Osteocyte (in vitro differentiated cells): Measurements from ENCODE around the gene SMIM8. TPM values are rescaled to one million over a fixed set of nuclear protein-coding genes. Genes with fewer than 3 reads are reported as not detected.
"Not testable (repeated sequence)": the region's sequence is repeated elsewhere in the genome, so short reads cannot be mapped to it uniquely, and the experiment has no call there.

Source experiments
- DNase-seq: peaks from one replicate; pipeline ENCODE4 v3.0.0; 2021; ENCODE audit warnings: mixed read lengths; ENCODE audit not compliant: unreplicated experiment; ENCODE audit errors: extremely low spot score
- H3K27ac Mint-ChIP-seq: one replicate; pipeline ENCODE4 v1.8.0; 2021; ENCODE audit warnings: mild to moderate bottlenecking, mixed read lengths; ENCODE audit not compliant: unreplicated experiment
- H3K27me3 Mint-ChIP-seq: one replicate; pipeline ENCODE4 v1.8.0; 2021; ENCODE audit warnings: mixed read lengths; ENCODE audit not compliant: unreplicated experiment
- H3K36me3 Mint-ChIP-seq: one replicate; pipeline ENCODE4 v1.8.0; 2021; ENCODE audit warnings: mixed read lengths; ENCODE audit not compliant: unreplicated experiment
- H3K4me1 Mint-ChIP-seq: one replicate; pipeline ENCODE4 v1.8.0; 2021; ENCODE audit warnings: mixed read lengths; ENCODE audit not compliant: unreplicated experiment
- H3K4me3 Mint-ChIP-seq: one replicate; pipeline ENCODE4 v1.8.0; 2021; ENCODE audit warnings: mild to moderate bottlenecking, moderate library complexity, mixed read lengths; ENCODE audit not compliant: unreplicated experiment
- H3K9me3 Mint-ChIP-seq: one replicate; pipeline ENCODE4 v1.8.0; 2021; ENCODE audit warnings: mixed read lengths; ENCODE audit not compliant: unreplicated experiment
- CTCF ChIP-seq: fragments of 200-600 bp; sonication (generic); IDR thresholded peaks from 2 replicates; pipeline ENCODE4 v1.5.0; 2021; ENCODE audit warnings: antibody characterized with exemption, mild to moderate bottlenecking, moderate library complexity
- total RNA-seq: library from RNA; stranded (reverse); gene quantifications from 2 replicates; pipeline ENCODE4 v1.2.1, GENCODE V29; 2021

The SMIM8 gene
- total RNA-seq, 1 donor from 2014 or later: 12.1 TPM

GRCh38 chr6:87291883-87292282, 30.5 kb upstream of the SMIM8 start:
- no peak overlapping the region for H3K27ac Mint-ChIP-seq
- peaks cover 29% of the 10 kb centered on the region for H3K27me3 Mint-ChIP-seq
- H3K4me3 Mint-ChIP-seq: no peak overlapping the region
- no peak for TF ChIP-seq CTCF
- no peaks in the 10 kb centered on the region for H3K36me3 Mint-ChIP-seq
- no peak for DNase-seq
- H3K9me3 Mint-ChIP-seq: no peaks in the 10 kb centered on the region
- no peaks in the 10 kb centered on the region for H3K4me1 Mint-ChIP-seq

- Mint-ChIP-seq H3K36me3 (no peaks in the 10 kb centered on the region), H3K27me3 (peaks cover 32% of the 10 kb centered on the region), H3K27ac (no peak overlapping the region), H3K4me3 (no peak overlapping the region), H3K9me3 (no peaks in the 10 kb centered on the region), H3K4me1 (no peaks in the 10 kb centered on the region)
- TF ChIP-seq CTCF: no peak
- DNase-seq: no peak
These were observed 28.9 kb upstream of the SMIM8 start for GRCh38 chr6:87293526-87293925.

GRCh38 chr6:87297119-87297518, 25.3 kb upstream of the SMIM8 start:
- TF ChIP-seq CTCF: no peak
- Mint-ChIP-seq H3K27me3 (peaks cover 44% of the 10 kb centered on the region), H3K27ac (no peak overlapping the region), H3K4me1 (no peaks in the 10 kb centered on the region), H3K36me3 (no peaks in the 10 kb centered on the region), H3K4me3 (no peak overlapping the region), H3K9me3 (no peaks in the 10 kb centered on the region)
- DNase-seq: no peak

- not testable (repeated sequence) for H3K4me3 Mint-ChIP-seq, DNase-seq, H3K36me3 Mint-ChIP-seq, H3K27ac Mint-ChIP-seq, H3K4me1 Mint-ChIP-seq, H3K9me3 Mint-ChIP-seq
- H3K27me3 Mint-ChIP-seq: peaks cover 35% of the 10 kb centered on the region
These were observed 21.1 kb upstream of the SMIM8 start for GRCh38 chr6:87301277-87301676.

GRCh38 chr6:87308970-87309369, 13.4 kb upstream of the SMIM8 start:
- Mint-ChIP-seq H3K36me3 (no peaks in the 10 kb centered on the region), H3K4me1 (no peaks in the 10 kb centered on the region), H3K27me3 (peaks cover 31% of the 10 kb centered on the region), H3K27ac (no peak overlapping the region), H3K9me3 (no peaks in the 10 kb centered on the region), H3K4me3 (no peak overlapping the region)
- no peak for TF ChIP-seq CTCF
- no peak for DNase-seq

- no peaks in the 10 kb centered on the region for H3K36me3 Mint-ChIP-seq
- no peaks in the 10 kb centered on the region for H3K4me1 Mint-ChIP-seq
- H3K4me3 Mint-ChIP-seq: no peak overlapping the region
- no peak overlapping the region for H3K27ac Mint-ChIP-seq
- DNase-seq: no peak
- no peak for TF ChIP-seq CTCF
- H3K9me3 Mint-ChIP-seq: no peaks in the 10 kb centered on the region
- peaks cover 42% of the 10 kb centered on the region for H3K27me3 Mint-ChIP-seq
These were observed 9.5 kb upstream of the SMIM8 start for GRCh38 chr6:87312860-87313259.
